AG09319 (cell line): ENCODE measurements around the gene ABCF1.

Experiments
- DNase-seq: peaks from one replicate; pipeline ENCODE4 v3.0.0-alpha.2; 2010; ENCODE audit warnings: low read depth; ENCODE audit errors: extremely low read depth
- CTCF ChIP-seq: IDR thresholded peaks from 2 replicates; pipeline ENCODE4 v1.5.1; 2011; ENCODE audit warnings: low read depth, mild to moderate bottlenecking, inconsistent platforms, low read length, moderate library complexity

ABCF1 gene

GRCh38 chr6:30617565-30618269 lies 46.5 kb downstream of the ABCF1 start, which contains the start of gene MRPS18B:
MRPS18B (plus strand) TSS chr6:30617840; CDS start chr6:30617866, 26 bp downstream.
- TF ChIP-seq CTCF, result no peak
- peak; percentile 97 for DNase-seq

- DNase-seq, result no peak
Observed at GRCh38 chr6:30618270-30618797, 47.1 kb downstream of the ABCF1 start.

GRCh38 chr6:30619561-30619960 lies 48.3 kb downstream of the ABCF1 start:
- TF ChIP-seq CTCF, result no peak
- no peak for DNase-seq

More at GRCh38 chr6:30618270-30618797, 47.1 kb downstream of the ABCF1 start:
- TF ChIP-seq CTCF, result no peak

GRCh38 chr6:30625511-30625910 lies 54.3 kb downstream of the ABCF1 start:
- no peak for TF ChIP-seq CTCF
- DNase-seq, result no peak

GRCh38 chr6:30626484-30627366 lies 55.5 kb downstream of the ABCF1 start, which contains the start of gene ATAT1:
ATAT1 (plus strand) TSS chr6:30626874.
- no peak for DNase-seq
- TF ChIP-seq CTCF, result peak; percentile 39

GRCh38 chr6:30635834-30636233 lies 64.6 kb downstream of the ABCF1 start:
- no peak for DNase-seq
- TF ChIP-seq CTCF, result no peak

- DNase-seq, result no peak
- TF ChIP-seq CTCF, result no peak
Observed at GRCh38 chr6:30640481-30640880, 69.2 kb downstream of the ABCF1 start.
